Stimulated activated CD8-positive, alpha-beta memory T cell treated with anti-CD3 and anti-CD28 coated beads, Interleukin-12 subunit alpha, Interleukin-12 subunit beta, amount 100 ng/mL, for 4 hours (primary cell): ENCODE measurements around the gene TPT1.
"Not testable (repeated sequence)": the region's sequence is repeated elsewhere in the genome, so short reads cannot be mapped to it uniquely, and the experiment has no call there.

Experiments
- DNase-seq: peaks from one replicate; pipeline ENCODE4 v3.0.0-alpha.2; 2020; ENCODE audit warnings: low read depth

The TPT1 gene

DNA sequence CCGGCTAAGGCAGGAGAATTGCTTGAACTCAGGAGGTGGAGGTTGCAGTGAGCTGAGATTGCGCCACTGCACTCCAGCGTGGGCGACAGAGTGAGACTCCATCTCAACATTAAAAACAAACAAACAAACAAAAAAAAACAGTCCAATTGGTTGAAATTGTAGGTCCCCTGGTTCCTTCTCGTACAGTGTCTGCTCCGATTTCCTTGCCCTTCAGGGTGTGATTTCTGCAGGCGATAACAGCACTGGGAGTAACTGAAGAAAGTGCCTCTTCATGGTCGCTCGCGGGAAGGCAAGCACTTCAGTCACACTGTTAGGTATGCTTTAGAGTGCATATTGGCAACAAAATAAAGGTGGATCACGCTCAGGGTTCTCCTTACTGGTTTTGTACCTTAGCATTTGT is 39.7 kb downstream of the TPT1 start:
- DNase-seq, result no peak

DNA sequence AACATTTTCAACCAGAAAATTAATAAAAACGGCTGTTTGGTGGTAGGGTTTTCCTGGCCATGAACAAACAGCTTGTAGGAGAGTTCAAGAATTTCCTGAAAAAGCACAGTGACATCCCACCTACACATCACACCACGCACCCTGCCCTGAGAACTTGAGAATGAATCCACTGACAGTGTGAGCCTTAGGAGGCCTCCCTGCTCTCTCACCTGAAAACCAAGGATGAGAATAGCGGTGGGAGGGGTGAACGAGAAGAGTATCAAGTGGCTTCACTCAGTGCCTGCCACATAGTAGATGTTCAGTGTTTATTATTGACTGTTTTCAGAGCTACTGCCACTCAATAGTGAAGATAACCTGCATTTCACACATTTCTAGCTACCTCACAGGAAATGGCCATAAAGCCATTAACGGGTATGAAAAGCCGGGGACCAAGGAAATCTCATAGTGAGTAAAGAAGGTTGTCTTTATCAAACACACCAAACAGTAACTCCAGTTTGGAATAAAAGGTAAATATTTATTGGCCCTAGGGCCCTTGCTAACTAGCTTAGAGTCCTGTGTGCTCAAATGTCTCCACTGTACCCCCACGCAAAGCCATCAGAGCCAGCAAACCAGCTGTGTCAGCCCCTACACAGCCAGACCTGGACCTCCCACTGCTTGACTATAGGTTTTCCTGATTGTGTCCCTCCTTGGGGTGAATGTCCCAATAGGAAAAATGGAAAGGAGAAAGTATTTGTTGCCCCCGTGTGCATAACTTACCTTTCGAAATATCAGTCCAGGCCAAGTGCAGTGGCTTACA is 40.6 kb downstream of the TPT1 start:
- no peak for DNase-seq

DNA sequence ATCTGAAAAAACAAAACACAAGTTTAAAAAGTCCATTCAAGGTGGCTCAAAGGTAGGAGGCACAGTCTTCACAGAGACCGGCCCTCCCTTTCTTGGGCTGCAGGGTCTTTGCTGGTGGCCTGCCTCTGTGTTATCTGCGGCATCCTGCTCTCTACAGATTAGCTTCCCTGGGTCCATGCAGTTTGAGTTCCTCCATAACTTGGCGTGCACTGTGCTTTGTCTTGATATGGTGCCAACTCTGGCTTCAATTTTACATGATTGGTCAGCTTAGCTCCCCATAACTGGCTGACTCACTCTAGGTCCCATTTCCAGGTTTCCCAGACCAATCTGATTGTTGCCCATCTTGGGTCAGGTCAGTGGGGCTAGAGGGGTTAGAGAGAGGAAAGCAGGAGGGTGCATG is 41.8 kb downstream of the TPT1 start:
- no peak for DNase-seq

- not testable (repeated sequence) for DNase-seq
Observed at GRCh38 chr13:45298550-45298949, 42.4 kb downstream of the TPT1 start.

DNA sequence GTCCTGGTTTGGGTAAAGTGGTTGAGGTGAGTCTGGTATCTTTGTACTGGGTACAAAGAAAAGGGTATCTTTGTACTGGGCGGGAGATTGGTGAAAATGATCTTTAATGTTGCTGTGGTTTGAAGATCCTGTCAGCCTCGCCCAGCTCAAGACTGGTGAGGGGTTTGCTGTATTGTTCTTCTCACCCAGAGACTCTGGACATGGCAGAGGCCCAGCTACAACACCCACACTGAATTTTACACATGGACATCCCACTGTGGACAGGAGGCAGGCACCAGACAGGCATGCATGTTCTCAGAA is 42.8 kb downstream of the TPT1 start:
- no peak for DNase-seq

DNA sequence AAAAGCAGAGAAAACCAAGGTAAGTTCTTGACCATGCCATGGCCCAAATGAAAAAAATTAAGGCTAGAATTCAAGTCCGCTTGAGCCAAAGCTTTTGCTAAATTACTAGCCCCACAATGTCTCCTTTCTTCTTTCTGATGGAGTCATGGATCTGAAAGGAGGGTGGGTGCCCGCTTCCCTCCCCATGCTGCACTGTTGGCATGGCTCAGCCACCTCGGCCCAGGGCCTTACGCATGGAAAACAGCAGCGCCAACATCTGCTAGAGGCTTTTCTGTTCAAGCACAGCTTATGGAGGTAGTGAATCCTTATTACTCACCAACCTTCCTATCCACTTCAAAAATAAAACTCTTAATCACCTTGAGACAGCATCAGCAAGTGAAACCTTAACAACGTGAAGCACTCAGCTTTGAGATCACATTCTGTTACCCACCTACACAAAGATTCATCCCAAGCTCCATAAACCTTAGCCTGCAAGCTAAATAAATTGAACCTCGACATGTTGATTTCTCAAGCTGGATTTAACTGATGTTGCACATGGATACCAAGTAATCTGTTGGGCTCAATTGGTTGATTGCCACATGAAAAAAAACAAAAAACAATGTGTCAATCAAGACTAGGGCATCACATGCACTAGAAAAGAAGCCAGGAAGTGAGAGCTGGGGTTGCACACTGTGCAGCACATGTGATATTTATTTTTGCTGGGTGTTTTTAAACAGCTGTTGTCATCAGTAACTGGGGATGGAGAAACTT is 43.4 kb downstream of the TPT1 start:
- no peak for DNase-seq

- DNase-seq, result no peak
Observed at GRCh38 chr13:45296259-45296658, 44.7 kb downstream of the TPT1 start.

- no peak for DNase-seq
Observed at GRCh38 chr13:45295536-45295935, 45.4 kb downstream of the TPT1 start.

DNA sequence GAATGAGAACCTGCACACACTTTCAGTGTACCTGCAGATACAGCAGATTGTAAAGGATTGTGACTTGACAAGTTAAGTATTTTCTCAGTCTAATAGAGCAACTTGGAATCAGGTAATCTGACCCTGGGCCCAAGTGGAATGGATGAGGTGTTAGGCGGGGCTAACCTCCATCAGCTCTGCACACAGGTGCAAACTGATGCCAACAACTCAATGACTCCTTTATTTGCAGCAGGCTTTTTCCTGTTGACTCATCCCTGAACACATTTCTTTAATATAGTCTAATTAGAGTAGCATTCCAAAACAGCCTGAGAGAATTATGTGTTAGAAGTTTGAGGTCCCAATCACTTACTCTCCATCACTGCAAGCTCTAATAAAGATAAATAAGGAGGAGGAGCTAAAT is 48.8 kb downstream of the TPT1 start:
- no peak for DNase-seq

- DNase-seq, result no peak
Observed at GRCh38 chr13:45289936-45290563, 50.9 kb downstream of the TPT1 start.
